GM12875 (cell line): ENCODE data around the gene CDSN.

Experiments
- H3K4me3 ChIP-seq: one replicate; pipeline ENCODE4 v1.5.1; 2011; ENCODE audit warnings: low read depth, low read length, control low read depth
- TF ChIP-seq, protein P1 (sequence below): IDR thresholded peaks from 2 replicates; pipeline ENCODE4 v1.5.1; 2011; ENCODE audit warnings: low read depth, mild to moderate bottlenecking, control low read depth, inconsistent platforms, low read length, moderate library complexity, borderline replicate concordance; ENCODE audit not compliant: insufficient read depth

Gene CDSN

DNA sequence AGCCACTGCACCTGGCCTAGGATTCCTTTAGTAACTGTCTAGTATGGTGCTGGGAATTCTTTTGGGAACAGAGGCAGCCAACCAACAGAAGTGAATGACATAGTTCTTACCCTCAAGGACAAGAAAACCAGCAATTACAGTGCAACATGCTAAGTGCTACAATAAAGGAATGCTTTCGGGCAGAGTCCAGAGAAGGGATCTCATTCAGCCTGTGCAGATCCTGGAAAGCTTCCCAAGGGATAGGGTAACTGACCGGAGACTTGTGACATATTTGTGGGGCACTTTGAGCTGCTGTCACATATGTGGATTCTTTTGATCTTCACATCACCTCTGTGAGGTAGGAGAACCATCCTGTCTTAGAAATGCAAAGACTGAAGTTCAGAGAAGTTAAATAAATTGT is 54.7 kb downstream of the CDSN start:
- H3K4me3 ChIP-seq, result no peak overlapping the region
- TF ChIP-seq, protein P1, sequence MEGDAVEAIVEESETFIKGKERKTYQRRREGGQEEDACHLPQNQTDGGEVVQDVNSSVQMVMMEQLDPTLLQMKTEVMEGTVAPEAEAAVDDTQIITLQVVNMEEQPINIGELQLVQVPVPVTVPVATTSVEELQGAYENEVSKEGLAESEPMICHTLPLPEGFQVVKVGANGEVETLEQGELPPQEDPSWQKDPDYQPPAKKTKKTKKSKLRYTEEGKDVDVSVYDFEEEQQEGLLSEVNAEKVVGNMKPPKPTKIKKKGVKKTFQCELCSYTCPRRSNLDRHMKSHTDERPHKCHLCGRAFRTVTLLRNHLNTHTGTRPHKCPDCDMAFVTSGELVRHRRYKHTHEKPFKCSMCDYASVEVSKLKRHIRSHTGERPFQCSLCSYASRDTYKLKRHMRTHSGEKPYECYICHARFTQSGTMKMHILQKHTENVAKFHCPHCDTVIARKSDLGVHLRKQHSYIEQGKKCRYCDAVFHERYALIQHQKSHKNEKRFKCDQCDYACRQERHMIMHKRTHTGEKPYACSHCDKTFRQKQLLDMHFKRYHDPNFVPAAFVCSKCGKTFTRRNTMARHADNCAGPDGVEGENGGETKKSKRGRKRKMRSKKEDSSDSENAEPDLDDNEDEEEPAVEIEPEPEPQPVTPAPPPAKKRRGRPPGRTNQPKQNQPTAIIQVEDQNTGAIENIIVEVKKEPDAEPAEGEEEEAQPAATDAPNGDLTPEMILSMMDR, result no peak
